Stimulated activated CD4-positive, alpha-beta T cell treated with anti-CD3 and anti-CD28 coated beads, Interleukin-12 subunit alpha, Interleukin-12 subunit beta, amount 100 ng/mL, for 4 hours (primary cell): ENCODE results near the gene MYMK.

ENCODE experiments used
- DNase-seq: peaks from one replicate; pipeline ENCODE4 v3.0.0-alpha.2; 2020

The MYMK gene

GRCh38 chr9:133533857-133534256 is 9.1 kb upstream of the MYMK start:
- DNase-seq, result no peak

GRCh38 chr9:133532937-133533668 is 8.3 kb upstream of the MYMK start:
- peak; percentile 68 for DNase-seq

- no peak for DNase-seq
Observed at GRCh38 chr9:133531293-133531692, 6.5 kb upstream of the MYMK start.

GRCh38 chr9:133529874-133530273 is 5.1 kb upstream of the MYMK start:
- DNase-seq, result no peak

GRCh38 chr9:133529457-133529856 is 4.7 kb upstream of the MYMK start:
- DNase-seq, result no peak

GRCh38 chr9:133528876-133529241 is 4.1 kb upstream of the MYMK start:
- DNase-seq, result no peak

- DNase-seq, result no peak
Observed at GRCh38 chr9:133528001-133528875, 3.5 kb upstream of the MYMK start.

- no peak for DNase-seq
Observed at GRCh38 chr9:133527444-133527920, 2.7 kb upstream of the MYMK start.

- DNase-seq, result no peak
Observed at GRCh38 chr9:133526721-133527321, 2.1 kb upstream of the MYMK start.

GRCh38 chr9:133525677-133526076 is 918 bp upstream of the MYMK start:
- DNase-seq, result no peak

- no peak for DNase-seq
Observed at GRCh38 chr9:133524146-133524545, 613 bp downstream of the MYMK start.

GRCh38 chr9:133523106-133523505 is 1.7 kb downstream of the MYMK start:
- no peak for DNase-seq

GRCh38 chr9:133522073-133522910 is 2.5 kb downstream of the MYMK start:
- DNase-seq, result no peak

- no peak for DNase-seq
Observed at GRCh38 chr9:133521122-133522072, 3.4 kb downstream of the MYMK start.

- DNase-seq, result no peak
Observed at GRCh38 chr9:133520121-133520835, 4.5 kb downstream of the MYMK start.

- DNase-seq, result no peak
Observed at GRCh38 chr9:133519693-133520092, 5.1 kb downstream of the MYMK start.

GRCh38 chr9:133518706-133519449 is 5.9 kb downstream of the MYMK start:
- DNase-seq, result no peak

- DNase-seq, result no peak
Observed at GRCh38 chr9:133518200-133518599, 6.6 kb downstream of the MYMK start.

- no peak for DNase-seq
Observed at GRCh38 chr9:133517711-133518110, 7.0 kb downstream of the MYMK start.

GRCh38 chr9:133516961-133517350 is 7.8 kb downstream of the MYMK start:
- DNase-seq, result no peak
